Astrocyte (in vitro differentiated cells and primary cell): ENCODE measurements around the gene DLG3.

ENCODE experiments used
- EZH2 ChIP-seq: IDR thresholded peaks from 2 replicates; pipeline ENCODE4 v1.6.1; 2012; ENCODE audit warnings: mild to moderate bottlenecking, low read length, inconsistent platforms; ENCODE audit not compliant: insufficient read depth
- TF ChIP-seq, protein P1 (sequence below): IDR thresholded peaks from 2 replicates; pipeline ENCODE4 v1.5.1; 2011; ENCODE audit warnings: low read depth, mild to moderate bottlenecking, inconsistent platforms, low read length, moderate library complexity; ENCODE audit not compliant: insufficient read depth

DNA sequence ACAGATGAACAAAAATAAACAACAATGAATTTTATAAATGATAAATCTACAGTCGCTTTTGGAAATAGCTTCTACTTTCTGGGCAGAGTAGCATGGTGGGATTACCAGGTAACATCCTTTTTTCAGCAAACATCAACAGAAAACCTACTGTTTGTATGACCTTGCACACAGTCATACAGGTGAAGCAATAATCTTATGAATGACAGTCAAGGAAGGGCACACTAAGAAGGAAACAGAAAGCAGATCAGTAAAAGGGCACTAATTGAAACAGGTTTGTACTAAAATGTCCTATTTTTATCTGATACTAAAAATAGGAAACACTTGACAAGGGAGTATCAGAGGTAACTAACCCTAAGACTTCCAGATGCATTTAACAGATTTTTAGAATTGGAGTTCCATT, 108.9 kb downstream of the DLG3 start:
- TF ChIP-seq, protein P1, sequence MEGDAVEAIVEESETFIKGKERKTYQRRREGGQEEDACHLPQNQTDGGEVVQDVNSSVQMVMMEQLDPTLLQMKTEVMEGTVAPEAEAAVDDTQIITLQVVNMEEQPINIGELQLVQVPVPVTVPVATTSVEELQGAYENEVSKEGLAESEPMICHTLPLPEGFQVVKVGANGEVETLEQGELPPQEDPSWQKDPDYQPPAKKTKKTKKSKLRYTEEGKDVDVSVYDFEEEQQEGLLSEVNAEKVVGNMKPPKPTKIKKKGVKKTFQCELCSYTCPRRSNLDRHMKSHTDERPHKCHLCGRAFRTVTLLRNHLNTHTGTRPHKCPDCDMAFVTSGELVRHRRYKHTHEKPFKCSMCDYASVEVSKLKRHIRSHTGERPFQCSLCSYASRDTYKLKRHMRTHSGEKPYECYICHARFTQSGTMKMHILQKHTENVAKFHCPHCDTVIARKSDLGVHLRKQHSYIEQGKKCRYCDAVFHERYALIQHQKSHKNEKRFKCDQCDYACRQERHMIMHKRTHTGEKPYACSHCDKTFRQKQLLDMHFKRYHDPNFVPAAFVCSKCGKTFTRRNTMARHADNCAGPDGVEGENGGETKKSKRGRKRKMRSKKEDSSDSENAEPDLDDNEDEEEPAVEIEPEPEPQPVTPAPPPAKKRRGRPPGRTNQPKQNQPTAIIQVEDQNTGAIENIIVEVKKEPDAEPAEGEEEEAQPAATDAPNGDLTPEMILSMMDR, result no peak
- no peak for TF ChIP-seq EZH2
